ENCODE measurements around the gene SNX24.
"Not testable (repeated sequence)": the region's sequence is repeated elsewhere in the genome, so short reads cannot be mapped to it uniquely, and the experiment has no call there.

SNX24 gene

DNA sequence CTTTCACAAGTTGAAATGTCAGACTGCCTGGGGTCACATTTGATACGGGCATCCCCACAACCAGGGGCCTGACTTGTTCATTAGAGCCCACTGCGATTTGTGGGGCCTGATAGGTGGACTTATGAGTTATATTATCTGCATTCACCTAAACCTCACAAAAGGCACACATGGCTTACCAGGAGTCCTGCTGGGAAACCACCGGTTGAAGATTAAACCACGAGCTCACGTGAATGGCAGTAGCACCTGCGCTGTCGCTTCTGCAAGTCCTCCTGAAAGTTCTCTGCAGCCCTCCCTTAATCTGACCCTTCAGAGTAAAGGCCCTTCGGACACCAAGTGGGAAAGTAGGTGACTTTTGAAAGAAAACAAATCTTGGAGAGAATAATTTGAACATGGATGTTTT lies 122.2 kb downstream of the SNX24 start:
- Histone ChIP-seq H3K27ac (replicated peaks) (no peak overlapping the region), H3K4me3 (replicated peaks; ENCODE audit: insufficient read depth, low read length) (no peak overlapping the region), H3K27me3 (ENCODE audit: insufficient read depth, poor library complexity, severe bottlenecking) (no peaks in the 10 kb centered on the region)
- no peak for TF ChIP-seq SPI1 (IDR thresholded peaks at IDR 0.05; ENCODE audit: borderline replicate concordance, low read depth)
- no peak for DNase-seq (ENCODE audit: low read depth in 1 of 2, low spot score in 1 of 2)

DNA sequence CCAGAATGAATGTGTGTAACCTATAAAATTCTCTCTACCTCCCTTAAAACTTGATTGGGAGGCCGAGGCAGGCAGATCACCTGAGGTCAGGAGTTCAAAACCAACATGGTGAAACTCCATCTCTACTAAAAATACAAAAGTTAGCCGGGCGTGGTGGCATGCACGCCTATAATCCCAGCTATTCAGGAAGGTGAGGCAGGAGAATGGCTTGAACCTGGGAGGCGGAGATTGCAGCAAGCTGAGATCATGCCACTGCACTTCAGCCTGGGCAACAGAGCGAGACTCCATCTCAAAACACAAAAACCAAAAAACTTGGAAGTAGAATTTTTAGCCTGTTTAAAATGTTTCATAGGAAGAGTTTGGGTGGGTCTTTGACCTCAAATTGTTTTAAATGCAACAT lies 122.6 kb downstream of the SNX24 start:
- H3K27me3 ChIP-seq (ENCODE audit: insufficient read depth, poor library complexity, severe bottlenecking); H3K27ac ChIP-seq (replicated peaks); H3K4me3 ChIP-seq (replicated peaks; ENCODE audit: insufficient read depth, low read length); DNase-seq (ENCODE audit: low read depth in 1 of 2, low spot score in 1 of 2): not testable (repeated sequence)

DNA sequence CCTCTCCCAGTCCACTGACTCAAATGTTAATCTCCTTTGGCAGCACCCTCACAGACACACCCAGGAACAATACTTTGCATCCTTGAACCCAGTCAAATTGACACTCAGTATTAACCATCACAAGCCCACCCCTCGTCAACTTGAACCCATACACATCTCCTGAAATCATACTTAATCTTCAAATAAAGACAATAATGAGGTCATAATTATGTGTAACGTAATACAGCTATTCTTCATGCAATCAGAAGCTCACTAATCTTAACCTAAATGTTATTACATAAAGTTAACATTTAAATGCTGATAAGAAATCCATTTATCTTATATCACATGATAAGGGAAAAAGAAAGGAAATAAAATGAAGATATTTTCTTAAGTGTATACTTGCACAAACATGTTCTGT lies 125.9 kb downstream of the SNX24 start:
- no peaks in the 10 kb centered on the region for H3K27me3 ChIP-seq (ENCODE audit: insufficient read depth, poor library complexity, severe bottlenecking)
- no peak for TF ChIP-seq POLR2AphosphoS5 (IDR thresholded peaks at IDR 0.05; ENCODE audit: low read depth)
- TF ChIP-seq, protein P1, sequence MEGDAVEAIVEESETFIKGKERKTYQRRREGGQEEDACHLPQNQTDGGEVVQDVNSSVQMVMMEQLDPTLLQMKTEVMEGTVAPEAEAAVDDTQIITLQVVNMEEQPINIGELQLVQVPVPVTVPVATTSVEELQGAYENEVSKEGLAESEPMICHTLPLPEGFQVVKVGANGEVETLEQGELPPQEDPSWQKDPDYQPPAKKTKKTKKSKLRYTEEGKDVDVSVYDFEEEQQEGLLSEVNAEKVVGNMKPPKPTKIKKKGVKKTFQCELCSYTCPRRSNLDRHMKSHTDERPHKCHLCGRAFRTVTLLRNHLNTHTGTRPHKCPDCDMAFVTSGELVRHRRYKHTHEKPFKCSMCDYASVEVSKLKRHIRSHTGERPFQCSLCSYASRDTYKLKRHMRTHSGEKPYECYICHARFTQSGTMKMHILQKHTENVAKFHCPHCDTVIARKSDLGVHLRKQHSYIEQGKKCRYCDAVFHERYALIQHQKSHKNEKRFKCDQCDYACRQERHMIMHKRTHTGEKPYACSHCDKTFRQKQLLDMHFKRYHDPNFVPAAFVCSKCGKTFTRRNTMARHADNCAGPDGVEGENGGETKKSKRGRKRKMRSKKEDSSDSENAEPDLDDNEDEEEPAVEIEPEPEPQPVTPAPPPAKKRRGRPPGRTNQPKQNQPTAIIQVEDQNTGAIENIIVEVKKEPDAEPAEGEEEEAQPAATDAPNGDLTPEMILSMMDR (IDR thresholded peaks at IDR 0.05; ENCODE audit: insufficient read depth, low read length), result no peak
- TF ChIP-seq GABPA (IDR thresholded peaks at IDR 0.05; ENCODE audit: low read depth), result no peak
- TF ChIP-seq, protein P2, sequence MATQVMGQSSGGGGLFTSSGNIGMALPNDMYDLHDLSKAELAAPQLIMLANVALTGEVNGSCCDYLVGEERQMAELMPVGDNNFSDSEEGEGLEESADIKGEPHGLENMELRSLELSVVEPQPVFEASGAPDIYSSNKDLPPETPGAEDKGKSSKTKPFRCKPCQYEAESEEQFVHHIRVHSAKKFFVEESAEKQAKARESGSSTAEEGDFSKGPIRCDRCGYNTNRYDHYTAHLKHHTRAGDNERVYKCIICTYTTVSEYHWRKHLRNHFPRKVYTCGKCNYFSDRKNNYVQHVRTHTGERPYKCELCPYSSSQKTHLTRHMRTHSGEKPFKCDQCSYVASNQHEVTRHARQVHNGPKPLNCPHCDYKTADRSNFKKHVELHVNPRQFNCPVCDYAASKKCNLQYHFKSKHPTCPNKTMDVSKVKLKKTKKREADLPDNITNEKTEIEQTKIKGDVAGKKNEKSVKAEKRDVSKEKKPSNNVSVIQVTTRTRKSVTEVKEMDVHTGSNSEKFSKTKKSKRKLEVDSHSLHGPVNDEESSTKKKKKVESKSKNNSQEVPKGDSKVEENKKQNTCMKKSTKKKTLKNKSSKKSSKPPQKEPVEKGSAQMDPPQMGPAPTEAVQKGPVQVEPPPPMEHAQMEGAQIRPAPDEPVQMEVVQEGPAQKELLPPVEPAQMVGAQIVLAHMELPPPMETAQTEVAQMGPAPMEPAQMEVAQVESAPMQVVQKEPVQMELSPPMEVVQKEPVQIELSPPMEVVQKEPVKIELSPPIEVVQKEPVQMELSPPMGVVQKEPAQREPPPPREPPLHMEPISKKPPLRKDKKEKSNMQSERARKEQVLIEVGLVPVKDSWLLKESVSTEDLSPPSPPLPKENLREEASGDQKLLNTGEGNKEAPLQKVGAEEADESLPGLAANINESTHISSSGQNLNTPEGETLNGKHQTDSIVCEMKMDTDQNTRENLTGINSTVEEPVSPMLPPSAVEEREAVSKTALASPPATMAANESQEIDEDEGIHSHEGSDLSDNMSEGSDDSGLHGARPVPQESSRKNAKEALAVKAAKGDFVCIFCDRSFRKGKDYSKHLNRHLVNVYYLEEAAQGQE (IDR thresholded peaks at IDR 0.05; ENCODE audit: insufficient replicate concordance, low read depth), result no peak
- TF ChIP-seq SPI1 (IDR thresholded peaks at IDR 0.05; ENCODE audit: borderline replicate concordance, low read depth), result no peak
- no peak overlapping the region for H3K27ac ChIP-seq (replicated peaks)
- no peak for DNase-seq (ENCODE audit: low read depth in 1 of 2, low spot score in 1 of 2)
- H3K4me3 ChIP-seq (replicated peaks; ENCODE audit: insufficient read depth, low read length), result no peak overlapping the region

DNA sequence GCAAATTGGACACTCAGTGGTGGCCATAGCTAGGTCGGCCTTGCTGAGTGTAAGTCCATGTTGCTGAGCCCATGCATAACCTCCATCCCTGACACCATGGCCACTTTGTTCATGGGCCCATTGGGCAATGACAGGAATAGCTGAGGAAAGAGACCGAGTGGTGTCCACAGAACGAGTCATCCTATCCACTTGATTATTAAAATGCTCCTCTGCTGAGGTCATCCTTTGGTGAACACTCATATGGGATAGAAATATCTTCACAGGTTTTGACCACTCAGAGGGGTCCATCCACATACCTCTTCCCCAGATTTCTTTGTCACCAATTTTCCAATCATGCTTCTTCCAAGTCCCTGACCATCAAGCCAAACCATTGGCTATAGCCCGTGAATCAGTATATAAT lies 127.5 kb downstream of the SNX24 start:
- H3K27ac ChIP-seq (replicated peaks), result no peak overlapping the region
- no peak for DNase-seq (ENCODE audit: low read depth in 1 of 2, low spot score in 1 of 2)
- H3K27me3 ChIP-seq (ENCODE audit: insufficient read depth, poor library complexity, severe bottlenecking), result no peaks in the 10 kb centered on the region
- TF ChIP-seq GABPA (IDR thresholded peaks at IDR 0.05; ENCODE audit: low read depth), result no peak
- no peak for TF ChIP-seq POLR2AphosphoS5 (IDR thresholded peaks at IDR 0.05; ENCODE audit: low read depth)
- TF ChIP-seq SPI1 (IDR thresholded peaks at IDR 0.05; ENCODE audit: borderline replicate concordance, low read depth), result no peak
- TF ChIP-seq, protein P1 (IDR thresholded peaks at IDR 0.05; ENCODE audit: insufficient read depth, low read length), result no peak
- TF ChIP-seq, protein P2 (IDR thresholded peaks at IDR 0.05; ENCODE audit: insufficient replicate concordance, low read depth), result no peak
- H3K4me3 ChIP-seq (replicated peaks; ENCODE audit: insufficient read depth, low read length), result no peak overlapping the region

DNA sequence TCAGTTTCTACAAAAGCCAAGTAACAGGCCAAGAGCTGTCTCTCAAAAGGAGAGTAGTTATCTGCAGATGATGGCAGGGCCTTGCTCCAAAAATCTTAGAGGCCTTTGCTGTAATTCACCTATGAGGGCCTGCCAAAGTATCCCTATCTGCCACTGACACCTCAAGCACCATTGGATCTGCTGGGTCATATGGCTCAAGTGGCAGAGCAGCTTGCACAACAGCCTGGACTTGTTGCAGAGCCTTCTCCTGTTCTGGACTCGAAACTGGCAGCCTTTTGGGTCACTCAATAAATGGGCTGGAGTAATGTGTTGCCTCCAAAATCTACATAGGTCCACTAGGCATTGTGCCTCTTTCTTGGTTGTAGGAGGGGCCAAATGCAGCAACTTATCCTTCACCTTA lies 128.3 kb downstream of the SNX24 start:
- H3K27ac ChIP-seq (replicated peaks); H3K27me3 ChIP-seq (ENCODE audit: insufficient read depth, poor library complexity, severe bottlenecking); H3K4me3 ChIP-seq (replicated peaks; ENCODE audit: insufficient read depth, low read length); DNase-seq (ENCODE audit: low read depth in 1 of 2, low spot score in 1 of 2): not testable (repeated sequence)

DNA sequence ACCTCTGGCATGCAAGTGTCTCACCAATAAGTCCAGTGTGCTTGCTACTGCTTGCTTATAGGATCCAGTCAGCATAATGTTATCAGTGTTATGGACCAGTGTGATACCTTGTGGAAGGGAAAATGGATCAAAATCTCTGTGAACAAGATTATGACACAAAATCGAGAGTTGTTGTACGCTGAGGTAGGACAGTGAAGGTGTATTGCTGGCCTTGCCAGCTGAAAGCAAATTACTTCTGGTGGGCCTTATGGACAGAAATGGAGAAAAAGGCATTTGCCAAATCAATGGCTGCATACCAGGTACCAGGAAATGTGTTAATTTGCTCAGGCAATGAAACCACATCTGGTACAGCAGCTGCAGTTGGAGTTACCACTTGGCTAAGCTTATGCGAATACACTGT lies 128.8 kb downstream of the SNX24 start:
- not testable (repeated sequence) for H3K27ac ChIP-seq (replicated peaks); DNase-seq (ENCODE audit: low read depth in 1 of 2, low spot score in 1 of 2); H3K27me3 ChIP-seq (ENCODE audit: insufficient read depth, poor library complexity, severe bottlenecking); H3K4me3 ChIP-seq (replicated peaks; ENCODE audit: insufficient read depth, low read length)

Data from HL-60 (cell line).